GM20431 (cell line): Measurements from ENCODE around the gene AXIN2.

Source experiments
- in situ Hi-C: fragments of 300-500 bp; cut with MseI, MboI; formaldehyde crosslinking; loops from one replicate; pipeline ENCODE4 v1.15.0; 2020; ENCODE audit warnings: low sequenced_read_pairs; ENCODE audit not compliant: unreplicated experiment

Gene AXIN2

GRCh38 chr17:65556014-65556909 is 5.2 kb downstream of the AXIN2 start:
- in situ Hi-C loops, result no loop called here

DNA sequence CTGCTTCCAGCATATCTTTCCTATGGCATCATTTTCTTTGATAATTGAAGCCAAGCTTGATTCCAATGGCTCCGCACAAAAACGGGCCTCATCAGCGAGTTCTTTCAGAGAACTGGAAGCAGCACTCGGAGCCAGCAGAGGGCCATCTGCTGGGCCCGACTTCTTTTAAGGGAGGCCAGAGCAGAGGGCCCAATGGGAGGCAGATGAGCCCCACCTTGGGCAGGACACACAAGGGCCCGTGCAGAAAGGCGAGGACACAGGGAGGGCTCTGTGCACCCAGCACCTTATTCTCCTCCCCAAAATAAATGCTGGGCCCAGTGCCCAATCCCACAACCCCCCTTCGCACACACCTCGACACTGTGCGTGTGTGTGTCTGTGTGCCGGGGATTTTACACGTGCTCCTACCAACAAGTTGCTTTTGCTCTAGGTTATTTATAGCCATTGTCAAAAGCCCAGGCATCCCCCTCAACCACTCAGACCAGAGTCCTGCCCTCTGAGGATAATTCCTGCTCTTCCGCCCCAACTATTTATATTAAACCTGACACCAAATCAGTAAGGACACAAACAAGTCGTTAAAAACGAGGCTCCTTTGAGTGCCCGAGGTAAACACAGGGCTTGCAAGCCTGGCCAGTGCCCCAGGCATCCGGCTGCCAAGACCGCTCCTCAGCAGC is 6.8 kb downstream of the AXIN2 start:
- in situ Hi-C loops, result no loop called here

GRCh38 chr17:65553646-65554552 is 7.5 kb downstream of the AXIN2 start:
- in situ Hi-C loops, result no loop called here

- in situ Hi-C loops, result no loop called here
These were observed 8.3 kb downstream of the AXIN2 start for GRCh38 chr17:65553009-65553645.

- in situ Hi-C loops, result no loop called here
These were observed 9.2 kb downstream of the AXIN2 start for GRCh38 chr17:65552214-65552613.

GRCh38 chr17:65551267-65552040 is 10.0 kb downstream of the AXIN2 start:
- in situ Hi-C loops, result no loop called here

DNA sequence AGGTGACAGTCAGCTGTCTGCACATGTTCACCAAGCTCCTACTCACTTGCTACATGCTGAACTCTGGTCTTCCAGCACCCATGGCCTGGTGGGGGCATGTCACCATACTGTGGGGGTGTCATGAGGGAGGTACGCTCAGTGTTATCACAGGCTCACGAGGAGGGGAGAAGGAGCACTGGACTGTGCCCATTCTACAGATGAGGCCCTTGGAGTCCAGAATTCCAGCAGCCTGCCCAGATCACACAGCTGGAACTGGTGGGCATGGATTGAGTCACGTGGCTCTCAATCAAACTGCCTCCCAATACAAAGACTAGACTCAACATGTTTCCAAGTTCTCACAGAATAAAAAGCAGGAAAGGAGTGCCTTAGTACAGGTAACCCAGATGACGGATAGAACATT is 10.7 kb downstream of the AXIN2 start:
- in situ Hi-C loops, result no loop called here

- in situ Hi-C loops, result no loop called here
These were observed 11.3 kb downstream of the AXIN2 start for GRCh38 chr17:65550075-65550662.

GRCh38 chr17:65548269-65548969 is 13.0 kb downstream of the AXIN2 start:
- in situ Hi-C loops, result no loop called here

GRCh38 chr17:65547253-65547670 is 14.2 kb downstream of the AXIN2 start:
- in situ Hi-C loops, result no loop called here

GRCh38 chr17:65546579-65546978 is 14.9 kb downstream of the AXIN2 start:
- in situ Hi-C loops, result no loop called here

- in situ Hi-C loops, result no loop called here
These were observed 15.5 kb downstream of the AXIN2 start for GRCh38 chr17:65545705-65546523.

DNA sequence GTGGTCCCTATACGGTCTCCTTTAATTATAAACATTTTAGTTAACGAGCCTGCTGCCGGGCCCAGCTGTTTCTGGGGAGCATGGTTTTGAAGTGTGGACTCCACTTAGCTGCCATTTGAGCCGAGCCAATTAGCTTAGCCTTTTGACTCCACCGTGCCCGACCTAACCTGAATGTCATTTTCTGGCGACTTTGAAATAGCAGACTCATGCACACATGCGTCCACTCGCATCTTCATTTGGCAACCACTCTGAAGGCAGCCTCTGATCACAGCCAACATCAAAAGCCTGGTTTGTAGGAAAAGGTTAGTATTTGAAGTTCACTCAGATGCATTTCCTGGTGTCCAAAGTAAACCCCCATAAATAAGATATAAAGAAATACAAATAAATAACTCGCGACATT is 16.8 kb downstream of the AXIN2 start:
- in situ Hi-C loops, result no loop called here

GRCh38 chr17:65542610-65543009 is 18.8 kb downstream of the AXIN2 start:
- in situ Hi-C loops, result no loop called here

GRCh38 chr17:65542067-65542466 is 19.4 kb downstream of the AXIN2 start:
- in situ Hi-C loops, result no loop called here

- in situ Hi-C loops, result no loop called here
These were observed 20.0 kb downstream of the AXIN2 start for GRCh38 chr17:65541453-65541852.

GRCh38 chr17:65539630-65540266 is 21.7 kb downstream of the AXIN2 start:
- in situ Hi-C loops, result no loop called here
